IMR-90 (cell line): ENCODE measurements around the gene FADS2. TPM values are rescaled to one million over a fixed set of nuclear protein-coding genes. Genes with fewer than 3 reads are reported as not detected.

ENCODE experiments used
- ATAC-seq: fragments of 200-7000 bp; cut with Tn5 transposase; 2 replicates; pipeline ENCODE4 v1.9.1; 2020; ENCODE audit warnings: low read depth, mild to moderate bottlenecking, moderate library complexity
- BruUV-seq: library from RNA; stranded (reverse); fragments of 400-500 nt; replicated peaks from 2 replicates; lab custom pipeline; 2021; lab: Mats Ljungman, UMichigan
- CTCF ChIA-PET: fragments of 300-600 bp; formaldehyde crosslinking; extraction: SDS; loops from one replicate; lab custom pipeline; 2021; ENCODE audit warnings: antibody characterized with exemption; lab: Yijun Ruan, JAX
- POLR2A ChIA-PET: fragments of 300-600 bp; sonication (Branson Sonifier 250); formaldehyde crosslinking; loops from one replicate; lab custom pipeline; 2022; ENCODE audit warnings: antibody characterized with exemption; ENCODE audit not compliant: unreplicated experiment; lab: Charles Lee
- DNase-seq: peaks from one replicate; pipeline ENCODE4 v3.0.0; 2013
- H2AFZ ChIP-seq: replicated peaks from 2 replicates; pipeline ENCODE3; 2013; ENCODE audit warnings: low read length, mild to moderate bottlenecking; ENCODE audit not compliant: poor library complexity
- H2AK5ac ChIP-seq: 2 replicates; pipeline ENCODE4 v1.6.1; 2013; ENCODE audit warnings: low read depth, low read length, inconsistent platforms
- H2AK9ac ChIP-seq: replicated peaks from 2 replicates; pipeline ENCODE3; 2013; ENCODE audit warnings: mild to moderate bottlenecking, low read depth, low read length, moderate library complexity; ENCODE audit not compliant: poor library complexity
- H2BK120ac ChIP-seq: 2 replicates; pipeline ENCODE4 v1.6.1; 2013; ENCODE audit warnings: low read depth, low read length, inconsistent platforms
- H2BK15ac ChIP-seq: 3 replicates; pipeline ENCODE4 v1.6.1; 2013; ENCODE audit warnings: low read depth, low read length, inconsistent platforms
- H2BK20ac ChIP-seq: 2 replicates; pipeline ENCODE4 v1.6.1; 2013; ENCODE audit warnings: low read depth, mild to moderate bottlenecking, inconsistent platforms, low read length, moderate library complexity
- H2BK5ac ChIP-seq: 2 replicates; pipeline ENCODE4 v1.6.1; 2013; ENCODE audit warnings: mild to moderate bottlenecking, low read depth, low read length, inconsistent platforms; ENCODE audit not compliant: poor library complexity, severe bottlenecking
- H3K14ac ChIP-seq: replicated peaks from 2 replicates; pipeline ENCODE4 v1.6.1; 2013; ENCODE audit warnings: low read depth, low read length, inconsistent platforms
- H3K18ac ChIP-seq: 2 replicates; pipeline ENCODE4 v1.6.1; 2013; ENCODE audit warnings: low read depth, low read length, control low read depth
- H3K23ac ChIP-seq: 2 replicates; pipeline ENCODE4 v1.6.1; 2013; ENCODE audit warnings: low read depth, low read length, inconsistent platforms
- H3K27ac ChIP-seq: 2 replicates; pipeline ENCODE4 v1.5.1; 2013; ENCODE audit warnings: mild to moderate bottlenecking, control low read depth, low read length; ENCODE audit not compliant: insufficient read depth
- H3K27me3 ChIP-seq: 2 replicates; pipeline ENCODE4 v1.6.1; 2013; ENCODE audit warnings: low read length; ENCODE audit not compliant: control insufficient read depth, insufficient read depth
- H3K36me3 ChIP-seq: 2 replicates; pipeline ENCODE4 v1.6.1; 2013; ENCODE audit warnings: low read length, mixed read lengths; ENCODE audit not compliant: control insufficient read depth, insufficient read depth
- H3K4ac ChIP-seq: 2 replicates; pipeline ENCODE4 v1.6.1; 2013; ENCODE audit warnings: low read depth, low read length, inconsistent platforms
- H3K4me1 ChIP-seq: 2 replicates; pipeline ENCODE4 v1.6.1; 2013; ENCODE audit warnings: low read length, mixed read lengths; ENCODE audit not compliant: control insufficient read depth, insufficient read depth
- H3K4me2 ChIP-seq: 2 replicates; pipeline ENCODE4 v1.6.1; 2013; ENCODE audit warnings: low read depth, mild to moderate bottlenecking, control low read depth, low read length, moderate library complexity
- H3K4me3 ChIP-seq: 2 replicates; pipeline ENCODE4 v1.5.1; 2013; ENCODE audit warnings: low read depth, mild to moderate bottlenecking, control low read depth, low read length, moderate library complexity; ENCODE audit not compliant: insufficient read depth
- H3K56ac ChIP-seq: 2 replicates; pipeline ENCODE4 v1.6.1; 2013; ENCODE audit warnings: low read length, inconsistent platforms; ENCODE audit not compliant: insufficient read depth; ENCODE audit errors: extremely low read depth
- H3K79me1 ChIP-seq, 2 experiments: 2 replicates each; pipeline ENCODE4 v1.6.1; 2013; ENCODE audit warnings: low read length in 2 of 2, inconsistent platforms in 1 of 2, low read depth in 1 of 2
- H3K9ac ChIP-seq: 2 replicates; pipeline ENCODE4 v1.6.1; 2013; ENCODE audit warnings: low read depth, low read length, control low read depth
- H3K9me1 ChIP-seq: 2 replicates; pipeline ENCODE4 v1.6.1; 2013; ENCODE audit warnings: low read length, inconsistent platforms; ENCODE audit not compliant: insufficient read depth
- H3K9me3 ChIP-seq: 2 replicates; pipeline ENCODE4 v1.6.1; 2013; ENCODE audit warnings: low read length; ENCODE audit not compliant: control insufficient read depth, insufficient read depth
- H4K20me1 ChIP-seq: 2 replicates; pipeline ENCODE4 v1.6.1; 2013; ENCODE audit warnings: low read length, inconsistent platforms; ENCODE audit not compliant: insufficient read depth
- H4K5ac ChIP-seq: 2 replicates; pipeline ENCODE4 v1.6.1; 2013; ENCODE audit warnings: mild to moderate bottlenecking, low read depth, low read length, control low read depth
- H4K8ac ChIP-seq, 2 experiments: 2 replicates each; pipeline ENCODE4 v1.6.1; 2013; ENCODE audit warnings: low read depth in 2 of 2, low read length in 2 of 2, control low read depth in 1 of 2, inconsistent platforms in 1 of 2
- H4K91ac ChIP-seq: 2 replicates; pipeline ENCODE4 v1.6.1; 2013; ENCODE audit warnings: low read depth, low read length, inconsistent platforms; ENCODE audit not compliant: insufficient read depth
- BHLHE40 ChIP-seq: fragments of 150-350 bp; IDR thresholded peaks from 2 replicates; pipeline ENCODE4 v1.6.1; 2016; ENCODE audit warnings: mild to moderate bottlenecking, low read depth, low read length
- MAFK ChIP-seq: IDR thresholded peaks from 2 replicates; pipeline ENCODE4 v1.6.1; 2012; ENCODE audit warnings: low read depth, low read length, improper control_type of control experiment
- MAZ ChIP-seq: IDR thresholded peaks from 2 replicates; pipeline ENCODE4 v1.6.1; 2012; ENCODE audit warnings: low read depth, mild to moderate bottlenecking, low read length, improper control_type of control experiment, moderate library complexity, borderline replicate concordance
- POLR2A ChIP-seq: IDR thresholded peaks from 2 replicates; pipeline ENCODE4 v1.6.1; 2012; ENCODE audit warnings: mild to moderate bottlenecking, low read depth, low read length
- WGBS, 2 experiments: methylation state at CpG; one replicate each; pipeline versions ENCODE4 v1.1.5 to v1.1.7; 2013; ENCODE audit warnings: missing lambda C conversion rate in 2 of 2; ENCODE audit not compliant: insufficient read length in 1 of 2; ENCODE audit errors: extremely low coverage in 2 of 2; 5-methylcytosine and 5-hydroxymethylcytosine counted together
- dilution Hi-C: fragments of 300-500 bp; cut with HindIII; formaldehyde crosslinking; loops from one replicate; pipeline ENCODE4 v1.14.3; 2018; ENCODE audit warnings: low sequenced_read_pairs; ENCODE audit not compliant: unreplicated experiment
- in situ Hi-C: fragments of 300-500 bp; cut with MboI; formaldehyde crosslinking; loops from 3 replicates; pipeline ENCODE4 v1.14.3; 2019; ENCODE audit warnings: low sequenced_read_pairs, inconsistent platforms, mixed read lengths
- intact Hi-C: fragments of 100-400 bp; cut with micrococcal nuclease; formaldehyde crosslinking; loops from 2 replicates; pipeline ENCODE4 v1.10.0; 2022
- polyA plus RNA-seq, 3 experiments: library from polyadenylated mRNA; depleted of rRNA; stranded (reverse); fragments of >200 nt; gene quantifications; 2 replicates each; pipeline ENCODE4 v1.2.3, GENCODE V29; 2012; ENCODE audit warnings: low replicate concordance in 1 of 3
- total RNA-seq: library from RNA; depleted of rRNA; stranded (reverse); fragments of >200 nt; gene quantifications from 2 replicates; pipeline ENCODE4 v1.2.3, GENCODE V29; 2012
- TF ChIP-seq, protein P1 (sequence below): conservative IDR thresholded peaks from 2 replicates; pipeline ENCODE4 v1.5.1; 2012; ENCODE audit warnings: mild to moderate bottlenecking, low read depth, low read length, improper control_type of control experiment

The FADS2 gene
- total and polyA plus RNA-seq, 2 of the 4 experiments (the other 2 are of a cell fraction): 33.3 to 88.4 TPM

DNA sequence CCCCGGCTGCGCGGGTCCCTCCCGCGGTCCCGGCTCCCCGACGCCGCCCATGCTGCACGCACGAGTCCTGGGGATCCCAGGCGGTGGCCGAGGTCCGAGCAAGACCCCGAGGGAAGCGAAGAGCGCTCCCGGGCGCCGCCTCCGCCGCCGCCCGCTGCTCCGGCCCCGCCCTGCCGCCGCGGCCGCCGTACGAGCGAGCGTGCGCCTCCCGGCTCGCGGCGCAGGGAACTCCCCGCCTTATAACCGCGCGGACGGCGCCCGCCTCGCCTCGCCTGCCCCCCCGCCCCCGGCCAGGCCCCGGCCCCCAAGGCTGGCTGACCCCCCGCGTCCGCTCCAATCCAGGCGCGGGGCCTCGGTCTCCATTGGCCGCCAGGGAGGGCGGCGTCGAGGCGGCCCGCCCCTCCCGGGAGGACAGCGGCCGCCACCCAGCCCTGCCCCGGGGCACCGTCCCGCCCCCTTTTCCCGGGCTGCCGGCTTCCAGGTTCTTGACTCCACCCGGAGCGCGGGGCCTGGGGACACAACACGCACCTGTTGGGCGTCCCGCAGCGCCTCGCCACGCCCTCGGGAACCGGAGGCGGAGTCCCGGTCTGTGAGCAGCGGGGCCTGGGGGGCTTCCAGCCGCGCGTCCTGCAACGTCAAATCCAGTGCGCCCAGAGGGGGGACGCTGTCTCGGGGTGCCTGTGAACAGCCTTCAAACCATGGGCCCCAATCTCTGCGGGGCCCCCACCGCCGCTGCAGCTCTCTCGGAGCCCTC lies 63.4 kb downstream of the FADS2 start, which contains the start of gene FADS3:
Gene FADS3 (minus strand): TSS at position 215 of the 754 bp plus-strand sequence. CDS start 164 bp downstream, at position 51.
- H3K4me2 ChIP-seq: peak within 1 kb of the TSS; percentile 87
- H3K4me3 ChIP-seq: peak within 1 kb of the TSS; percentile 63
- BruUV-seq: no TSS peak
- dilution Hi-C loops: no loop called here
- H2BK5ac ChIP-seq: peak within 1 kb of the TSS; percentile 79
- ChIA-PET CTCF (interaction anchor here (1.0 kb wide), 1 partner anchor 199 kb away, joined by 3 read pairs; no protein-coding TSS in a partner anchor), POLR2A (no interaction called here)
- H2BK120ac ChIP-seq: peak within 1 kb of the TSS; percentile 32
- peaks cover 22 to 41% of the 10 kb centered on the region in 2 experiments for H3K79me1 ChIP-seq
- peak within 1 kb of the TSS; percentile 90 for H3K4ac ChIP-seq
- H2AK5ac ChIP-seq: peak within 1 kb of the TSS; percentile 95
- no peak within 1 kb of the TSS for H2BK20ac ChIP-seq
- WGBS, 2 experiments: 3% methylated on average over 48 of the region's 96 CpGs; no CpG with 5 or more reads in 1 of the 2 experiments
- no peaks in the 10 kb centered on the region for H3K27me3 ChIP-seq
- peak within 1 kb of the TSS; percentile 26; the same call in 1 of the 2 replicates for H3K18ac ChIP-seq
- H4K8ac ChIP-seq: peak within 1 kb of the TSS; percentile 42 to 79; a peak in 2 of 4 replicates
- peak within 1 kb of the TSS; percentile 94 for H2AFZ ChIP-seq
- H3K36me3 ChIP-seq: no peaks in the 10 kb centered on the region
- intact Hi-C loops: loop anchor here (2.0 kb wide), 1 partner anchor 95 kb away; no protein-coding TSS in a partner anchor
- peak within 1 kb of the TSS; percentile 72 for H3K9ac ChIP-seq
- ATAC-seq (peak; percentile 93), DNase-seq (peak; percentile 69)
- in situ Hi-C loops: no loop called here
- peak within 1 kb of the TSS; percentile 35; the same call in 1 of the 2 replicates for H3K27ac ChIP-seq
- peak within 1 kb of the TSS; percentile 77 for H3K14ac ChIP-seq
- H3K9me3 ChIP-seq: peaks cover 3% of the 10 kb centered on the region; the same call in 1 of the 2 replicates
- H4K20me1 ChIP-seq: peaks cover 4% of the 10 kb centered on the region; the same call in 1 of the 2 replicates
- peak; percentile 83 for TF ChIP-seq POLR2A
- TF ChIP-seq, protein P1, sequence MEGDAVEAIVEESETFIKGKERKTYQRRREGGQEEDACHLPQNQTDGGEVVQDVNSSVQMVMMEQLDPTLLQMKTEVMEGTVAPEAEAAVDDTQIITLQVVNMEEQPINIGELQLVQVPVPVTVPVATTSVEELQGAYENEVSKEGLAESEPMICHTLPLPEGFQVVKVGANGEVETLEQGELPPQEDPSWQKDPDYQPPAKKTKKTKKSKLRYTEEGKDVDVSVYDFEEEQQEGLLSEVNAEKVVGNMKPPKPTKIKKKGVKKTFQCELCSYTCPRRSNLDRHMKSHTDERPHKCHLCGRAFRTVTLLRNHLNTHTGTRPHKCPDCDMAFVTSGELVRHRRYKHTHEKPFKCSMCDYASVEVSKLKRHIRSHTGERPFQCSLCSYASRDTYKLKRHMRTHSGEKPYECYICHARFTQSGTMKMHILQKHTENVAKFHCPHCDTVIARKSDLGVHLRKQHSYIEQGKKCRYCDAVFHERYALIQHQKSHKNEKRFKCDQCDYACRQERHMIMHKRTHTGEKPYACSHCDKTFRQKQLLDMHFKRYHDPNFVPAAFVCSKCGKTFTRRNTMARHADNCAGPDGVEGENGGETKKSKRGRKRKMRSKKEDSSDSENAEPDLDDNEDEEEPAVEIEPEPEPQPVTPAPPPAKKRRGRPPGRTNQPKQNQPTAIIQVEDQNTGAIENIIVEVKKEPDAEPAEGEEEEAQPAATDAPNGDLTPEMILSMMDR: no peak
- TF ChIP-seq MAFK: no peak
- no peak for TF ChIP-seq BHLHE40
- TF ChIP-seq MAZ: peak; percentile 37; the same call in 1 of the 2 replicates
- peaks cover 26% of the 10 kb centered on the region for H3K4me1 ChIP-seq
- no peak within 1 kb of the TSS; the same call in 1 of the 2 replicates for H3K56ac ChIP-seq
- peaks cover 10% of the 10 kb centered on the region for H3K9me1 ChIP-seq
- peak within 1 kb of the TSS; percentile 78 for H4K91ac ChIP-seq
- peak within 1 kb of the TSS; percentile 60; the same call in 1 of the 3 replicates for H2BK15ac ChIP-seq
- H3K23ac ChIP-seq: 0 out of 2 replicates have a peak within 1 kb of the TSS, but pooled peaks have one; percentile 31
- H2AK9ac ChIP-seq: peak within 1 kb of the TSS; percentile 97
- H4K5ac ChIP-seq: peak within 1 kb of the TSS; percentile 21; the same call in 1 of the 2 replicates
